NAMALWA (cell line): ENCODE measurements around the gene BOLA3.
"Not testable (repeated sequence)": the region's sequence is repeated elsewhere in the genome, so short reads cannot be mapped to it uniquely, and the experiment has no call there.

Experiments
- DNase-seq: peaks from one replicate; pipeline ENCODE4 v3.0.0-alpha.2; 2015; ENCODE audit warnings: low spot score

BOLA3 gene

GRCh38 chr2:74101574-74102300 is 46.0 kb downstream of the BOLA3 start:
- no peak for DNase-seq

- no peak for DNase-seq
Measured at GRCh38 chr2:74100254-74101216, 47.2 kb downstream of the BOLA3 start.

GRCh38 chr2:74099835-74100234 is 47.9 kb downstream of the BOLA3 start:
- DNase-seq: no peak

GRCh38 chr2:74099271-74099670 is 48.4 kb downstream of the BOLA3 start:
- no peak for DNase-seq

- no peak for DNase-seq
Measured at GRCh38 chr2:74097574-74097973, 50.1 kb downstream of the BOLA3 start.

- no peak for DNase-seq
Measured at GRCh38 chr2:74096052-74096451, 51.7 kb downstream of the BOLA3 start.

- no peak for DNase-seq
Measured at GRCh38 chr2:74095632-74096031, 52.1 kb downstream of the BOLA3 start.

- no peak for DNase-seq
Measured at GRCh38 chr2:74094291-74094690, 53.4 kb downstream of the BOLA3 start.

- DNase-seq: no peak
Measured at GRCh38 chr2:74093840-74094239, 53.9 kb downstream of the BOLA3 start.

- DNase-seq: no peak
Measured at GRCh38 chr2:74093426-74093825, 54.3 kb downstream of the BOLA3 start.

GRCh38 chr2:74092275-74092674 is 55.4 kb downstream of the BOLA3 start:
- DNase-seq: no peak

GRCh38 chr2:74091391-74091790 is 56.3 kb downstream of the BOLA3 start:
- DNase-seq: no peak

- DNase-seq: no peak
Measured at GRCh38 chr2:74089816-74090745, 57.6 kb downstream of the BOLA3 start.

GRCh38 chr2:74088676-74089075 is 59.0 kb downstream of the BOLA3 start:
- not testable (repeated sequence) for DNase-seq

- no peak for DNase-seq
Measured at GRCh38 chr2:74087696-74088095, 60.0 kb downstream of the BOLA3 start.

- DNase-seq: no peak
Measured at GRCh38 chr2:74086021-74086420, 61.7 kb downstream of the BOLA3 start.
